Right lobe of liver (tissue), 4 donors: ENCODE measurements around the gene ERCC8.

ENCODE experiments used
- POLR2A ChIP-seq: fragments of 450-650 bp; IDR thresholded peaks from one replicate; pipeline ENCODE4 v1.6.1; 2017; ENCODE audit warnings: antibody characterized with exemption, mild to moderate bottlenecking
- TF ChIP-seq, protein P1 (sequence below), 4 donors: fragments of 200-600 bp in 3 of 4; fragments of 450-650 bp in 1 of 4; IDR thresholded peaks; one replicate each; pipeline versions ENCODE4 v1.5.1 to v1.8.0; 2016 to 2022; ENCODE audit warnings: antibody characterized with exemption in 4 of 4, mild to moderate bottlenecking in 2 of 4
- donor health status: DM: no; HTN: no; CAD: no.
- donor health status: DM: no; HTN: no; CAD: no.
- donor health status: DM: no; HTN: yes; CAD: no.

DNA sequence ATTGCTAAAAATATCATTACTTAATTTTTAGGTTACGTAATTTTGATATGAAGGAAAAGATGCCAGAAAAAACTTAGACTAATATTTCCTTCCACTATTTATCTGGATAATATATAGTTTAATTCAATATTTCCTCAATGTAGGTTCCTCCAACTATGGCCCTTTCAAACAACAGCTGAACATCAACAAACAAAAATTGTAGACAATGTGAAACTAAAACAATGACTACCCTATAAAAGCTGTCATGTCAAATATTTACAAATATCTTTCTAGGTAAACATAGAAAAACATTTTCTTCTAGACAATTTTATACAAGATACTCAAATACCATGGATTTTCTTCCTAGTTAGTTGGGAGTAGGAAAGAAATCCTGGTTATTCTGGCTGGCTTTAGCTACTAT, 117.7 kb downstream of the ERCC8 start:
- TF ChIP-seq, protein P1, sequence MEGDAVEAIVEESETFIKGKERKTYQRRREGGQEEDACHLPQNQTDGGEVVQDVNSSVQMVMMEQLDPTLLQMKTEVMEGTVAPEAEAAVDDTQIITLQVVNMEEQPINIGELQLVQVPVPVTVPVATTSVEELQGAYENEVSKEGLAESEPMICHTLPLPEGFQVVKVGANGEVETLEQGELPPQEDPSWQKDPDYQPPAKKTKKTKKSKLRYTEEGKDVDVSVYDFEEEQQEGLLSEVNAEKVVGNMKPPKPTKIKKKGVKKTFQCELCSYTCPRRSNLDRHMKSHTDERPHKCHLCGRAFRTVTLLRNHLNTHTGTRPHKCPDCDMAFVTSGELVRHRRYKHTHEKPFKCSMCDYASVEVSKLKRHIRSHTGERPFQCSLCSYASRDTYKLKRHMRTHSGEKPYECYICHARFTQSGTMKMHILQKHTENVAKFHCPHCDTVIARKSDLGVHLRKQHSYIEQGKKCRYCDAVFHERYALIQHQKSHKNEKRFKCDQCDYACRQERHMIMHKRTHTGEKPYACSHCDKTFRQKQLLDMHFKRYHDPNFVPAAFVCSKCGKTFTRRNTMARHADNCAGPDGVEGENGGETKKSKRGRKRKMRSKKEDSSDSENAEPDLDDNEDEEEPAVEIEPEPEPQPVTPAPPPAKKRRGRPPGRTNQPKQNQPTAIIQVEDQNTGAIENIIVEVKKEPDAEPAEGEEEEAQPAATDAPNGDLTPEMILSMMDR (IDR thresholded peaks at IDR 0.05) = no peak
- no peak for TF ChIP-seq POLR2A
